ENCODE data around the gene CAMK1D. TPM values are rescaled to one million over a fixed set of nuclear protein-coding genes. Genes with fewer than 3 reads are reported as not detected.

The CAMK1D gene
- total and polyA plus RNA-seq, 2 donors (not counting 3 experiments of a cell fraction or from before 2014, with no cell fraction given) = 0.37 to 4.2 TPM

DNA sequence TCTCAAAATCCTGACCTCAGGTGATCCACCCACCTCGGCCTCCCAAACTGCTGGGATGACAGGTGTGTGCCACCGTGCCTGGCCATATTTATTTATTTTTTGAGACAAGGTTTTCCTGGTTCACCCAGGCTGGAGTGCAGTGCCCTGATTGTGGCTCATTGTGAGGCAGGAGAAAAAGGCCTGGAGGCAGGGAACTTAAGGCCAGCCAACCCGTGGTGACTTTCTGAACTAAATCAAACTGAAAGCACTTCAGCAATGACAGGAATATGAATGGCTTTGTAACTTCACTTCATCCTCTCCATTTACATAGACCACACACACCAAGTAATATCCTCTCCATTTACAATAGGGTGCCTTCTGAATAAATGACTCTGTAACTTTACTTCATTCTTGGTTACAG, 527.8 kb downstream of the CAMK1D start:
- CTCF ChIA-PET = interaction anchor here (1.2 kb wide), 1 partner anchor 95 kb away, joined by 3 read pairs; no protein-coding TSS in a partner anchor
- H3K36me3 ChIP-seq (ENCODE audit: control insufficient read depth in 2 of 2, extremely low read depth in 1 of 2, insufficient read depth in 2 of 2, low read length in 2 of 2) = no peaks in the 10 kb centered on the region
- intact Hi-C loops (cut with micrococcal nuclease) (no loop called here), dilution Hi-C loops (cut with MboI; ENCODE audit: extremely low pct_ligation_motif_present, low sequenced_read_pairs) (no loop called here)
- DNase-seq (ENCODE audit: low read depth, low spot score) (no peak), FAIRE-seq (no peak)
- H3K9me3 ChIP-seq (replicated peaks; ENCODE audit: control insufficient read depth, insufficient read depth, low read length) = no peaks in the 10 kb centered on the region
- H3K79me2 ChIP-seq (ENCODE audit: control insufficient read depth, insufficient read depth, low read length) = no peaks in the 10 kb centered on the region
- no peaks in the 10 kb centered on the region for H3K4me1 ChIP-seq (ENCODE audit: control insufficient read depth, extremely low read depth, insufficient read depth, low read length)
- POLR2A ChIA-PET = no interaction called here
- no peak overlapping the region for H3K9ac ChIP-seq (replicated peaks; ENCODE audit: extremely low read depth, insufficient read depth, low read length)
- peaks cover 0 to 2% of the 10 kb centered on the region in 2 experiments for H3K27me3 ChIP-seq (ENCODE audit: control insufficient read depth in 2 of 2, insufficient read depth in 2 of 2, low read length in 2 of 2)
- no peak overlapping the region for H3K27ac ChIP-seq (ENCODE audit: insufficient read depth, low read depth, low read length)
- no peak for TF ChIP-seq GATA2 (IDR thresholded peaks at IDR 0.05; ENCODE audit: insufficient read depth, insufficient read length, low read depth, low read length)
- TF ChIP-seq POLR2AphosphoS5 (IDR thresholded peaks at IDR 0.05; ENCODE audit: insufficient read depth, low read depth, low read length) = no peak
- no peak for TF ChIP-seq MYC (IDR thresholded peaks at IDR 0.05; ENCODE audit: low read depth, low read length)
- TF ChIP-seq JUN (IDR thresholded peaks at IDR 0.05; ENCODE audit: borderline replicate concordance, insufficient read depth, insufficient read length, low read depth) = no peak
- no peak for TF ChIP-seq FOS (IDR thresholded peaks at IDR 0.05; ENCODE audit: borderline replicate concordance, insufficient read depth, low read length)
- TF ChIP-seq MAX (IDR thresholded peaks at IDR 0.05; ENCODE audit: insufficient read depth, insufficient read length) = no peak
- TF ChIP-seq EZH2 (IDR thresholded peaks at IDR 0.05; ENCODE audit: borderline replicate concordance, low read depth, low read length, severe bottlenecking) = no peak
- TF ChIP-seq POLR2A (IDR thresholded peaks at IDR 0.05; ENCODE audit: low read depth, low read length) = no peak
- TF ChIP-seq, protein P1, sequence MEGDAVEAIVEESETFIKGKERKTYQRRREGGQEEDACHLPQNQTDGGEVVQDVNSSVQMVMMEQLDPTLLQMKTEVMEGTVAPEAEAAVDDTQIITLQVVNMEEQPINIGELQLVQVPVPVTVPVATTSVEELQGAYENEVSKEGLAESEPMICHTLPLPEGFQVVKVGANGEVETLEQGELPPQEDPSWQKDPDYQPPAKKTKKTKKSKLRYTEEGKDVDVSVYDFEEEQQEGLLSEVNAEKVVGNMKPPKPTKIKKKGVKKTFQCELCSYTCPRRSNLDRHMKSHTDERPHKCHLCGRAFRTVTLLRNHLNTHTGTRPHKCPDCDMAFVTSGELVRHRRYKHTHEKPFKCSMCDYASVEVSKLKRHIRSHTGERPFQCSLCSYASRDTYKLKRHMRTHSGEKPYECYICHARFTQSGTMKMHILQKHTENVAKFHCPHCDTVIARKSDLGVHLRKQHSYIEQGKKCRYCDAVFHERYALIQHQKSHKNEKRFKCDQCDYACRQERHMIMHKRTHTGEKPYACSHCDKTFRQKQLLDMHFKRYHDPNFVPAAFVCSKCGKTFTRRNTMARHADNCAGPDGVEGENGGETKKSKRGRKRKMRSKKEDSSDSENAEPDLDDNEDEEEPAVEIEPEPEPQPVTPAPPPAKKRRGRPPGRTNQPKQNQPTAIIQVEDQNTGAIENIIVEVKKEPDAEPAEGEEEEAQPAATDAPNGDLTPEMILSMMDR (IDR thresholded peaks at IDR 0.05; ENCODE audit: extremely low read depth in 1 of 2, insufficient read depth in 1 of 2, low read depth in 1 of 2, low read length in 2 of 2) = no peak
- H3K9me1 ChIP-seq (replicated peaks; ENCODE audit: control insufficient read depth, extremely low read depth, insufficient read depth, low read length) = no peaks in the 10 kb centered on the region
- no TSS peak for BruUV-seq (replicated peaks)
- no peak overlapping the region for H3K4me2 ChIP-seq (ENCODE audit: insufficient read depth, low read length)
- H4K20me1 ChIP-seq (replicated peaks; ENCODE audit: control insufficient read depth, extremely low read depth, insufficient read depth, low read length) = no peaks in the 10 kb centered on the region
- H2AFZ ChIP-seq (ENCODE audit: low read depth, low read length) = no peak overlapping the region
- H3K4me3 ChIP-seq (replicated peaks in 1 of 3; ENCODE audit: insufficient read depth in 1 of 3, low read depth in 1 of 3, low read length in 3 of 3) = no peak overlapping the region

All from endothelial cell of umbilical vein (primary cell).